Measurements from ENCODE around the gene CPE.
"Not testable (repeated sequence)": the region's sequence is repeated elsewhere in the genome, so short reads cannot be mapped to it uniquely, and the experiment has no call there.

The CPE gene

DNA sequence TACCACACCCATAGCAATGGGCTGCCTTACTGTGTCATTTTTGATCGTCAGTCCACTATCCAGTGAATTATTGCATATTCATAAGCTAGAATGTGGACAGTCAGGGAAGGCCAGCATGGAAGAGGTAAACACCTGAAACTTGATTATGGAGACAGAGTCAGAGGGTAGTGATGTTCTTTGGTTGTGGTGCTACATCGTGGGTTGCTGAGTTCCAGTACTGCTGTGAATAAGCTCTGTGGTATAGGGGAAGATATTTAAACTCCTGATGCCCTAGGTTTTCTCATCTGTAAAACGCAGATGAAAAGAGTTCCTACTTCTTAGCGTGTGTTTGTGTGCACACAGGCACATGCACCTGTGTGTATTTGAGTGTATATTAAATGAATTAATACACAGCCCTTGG lies 69.9 kb downstream of the CPE start:
- Histone ChIP-seq H3K27ac (ENCODE audit: insufficient read depth, low read length, poor library complexity, severe bottlenecking) (no peak overlapping the region), H3K27me3 (replicated peaks; ENCODE audit: control insufficient read depth, insufficient read depth, low read length, poor library complexity, severe bottlenecking) (no peaks in the 10 kb centered on the region), H3K4me3 (ENCODE audit: insufficient read depth, low read depth, low read length, poor library complexity, severe bottlenecking) (no peak overlapping the region), H3K4me1 (ENCODE audit: control insufficient read depth, insufficient read depth, low read length, poor library complexity, severe bottlenecking) (no peaks in the 10 kb centered on the region), H3K9me3 (ENCODE audit: control insufficient read depth, low read length) (no peaks in the 10 kb centered on the region), H3K36me3 (ENCODE audit: control insufficient read depth, insufficient read depth, low read length) (no peaks in the 10 kb centered on the region)
- DNase-seq: no peak

DNA sequence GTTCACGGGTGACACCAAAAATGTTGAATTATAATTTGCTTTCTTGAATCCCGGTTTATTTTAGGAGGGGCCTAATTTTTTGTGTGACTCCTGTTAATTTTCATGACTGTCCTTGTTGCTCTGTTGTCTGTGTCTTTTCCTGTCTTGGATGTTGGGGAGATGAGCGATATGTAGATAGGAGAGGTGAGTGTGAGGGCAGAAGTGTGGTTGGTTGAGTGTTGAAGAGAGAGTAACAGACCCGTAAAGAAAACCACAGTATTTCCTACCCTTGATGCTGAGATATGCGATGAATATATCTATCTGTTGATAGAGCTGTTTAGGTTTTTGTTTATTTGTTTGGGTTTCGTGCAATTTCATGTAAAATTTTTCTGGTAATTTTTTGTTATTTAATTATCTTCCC lies 70.5 kb downstream of the CPE start:
- no peaks in the 10 kb centered on the region for H3K4me1 ChIP-seq (ENCODE audit: control insufficient read depth, insufficient read depth, low read length, poor library complexity, severe bottlenecking)

DNA sequence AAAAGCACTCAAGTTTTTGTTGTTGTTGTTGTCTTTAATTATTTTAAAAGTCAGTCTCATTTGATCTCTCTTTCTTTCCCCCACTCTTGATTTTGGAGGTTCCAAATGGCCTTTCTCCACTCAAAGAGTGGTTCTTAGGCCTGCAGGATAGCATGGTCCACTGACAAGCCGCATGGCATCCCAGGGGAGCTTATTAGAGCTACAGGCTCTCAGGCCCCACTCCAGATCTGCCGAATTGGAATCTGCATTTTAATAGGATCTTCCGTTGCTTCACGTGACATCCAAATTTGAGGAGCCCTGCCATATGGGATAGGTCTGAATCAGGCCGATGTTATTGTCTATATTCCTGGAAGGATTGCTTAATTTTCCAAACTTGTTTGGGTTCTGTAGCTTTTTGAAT lies 72.1 kb downstream of the CPE start:
- DNase-seq: no peak
- H3K27me3 ChIP-seq (replicated peaks; ENCODE audit: control insufficient read depth, insufficient read depth, low read length, poor library complexity, severe bottlenecking): no peaks in the 10 kb centered on the region
- H3K4me1 ChIP-seq (ENCODE audit: control insufficient read depth, insufficient read depth, low read length, poor library complexity, severe bottlenecking): no peaks in the 10 kb centered on the region
- no peaks in the 10 kb centered on the region for H3K9me3 ChIP-seq (ENCODE audit: control insufficient read depth, low read length)
- H3K27ac ChIP-seq (ENCODE audit: insufficient read depth, low read length, poor library complexity, severe bottlenecking): no peak overlapping the region
- no peak overlapping the region for H3K4me3 ChIP-seq (ENCODE audit: insufficient read depth, low read depth, low read length, poor library complexity, severe bottlenecking)
- H3K36me3 ChIP-seq (ENCODE audit: control insufficient read depth, insufficient read depth, low read length): no peaks in the 10 kb centered on the region

More for the DNA sequence above, 70.5 kb downstream of the CPE start:
- H3K9me3 ChIP-seq (ENCODE audit: control insufficient read depth, low read length): no peaks in the 10 kb centered on the region
- no peak for DNase-seq
- H3K27me3 ChIP-seq (replicated peaks; ENCODE audit: control insufficient read depth, insufficient read depth, low read length, poor library complexity, severe bottlenecking): no peaks in the 10 kb centered on the region
- H3K36me3 ChIP-seq (ENCODE audit: control insufficient read depth, insufficient read depth, low read length): no peaks in the 10 kb centered on the region
- no peak overlapping the region for H3K27ac ChIP-seq (ENCODE audit: insufficient read depth, low read length, poor library complexity, severe bottlenecking)
- no peak overlapping the region for H3K4me3 ChIP-seq (ENCODE audit: insufficient read depth, low read depth, low read length, poor library complexity, severe bottlenecking)

DNA sequence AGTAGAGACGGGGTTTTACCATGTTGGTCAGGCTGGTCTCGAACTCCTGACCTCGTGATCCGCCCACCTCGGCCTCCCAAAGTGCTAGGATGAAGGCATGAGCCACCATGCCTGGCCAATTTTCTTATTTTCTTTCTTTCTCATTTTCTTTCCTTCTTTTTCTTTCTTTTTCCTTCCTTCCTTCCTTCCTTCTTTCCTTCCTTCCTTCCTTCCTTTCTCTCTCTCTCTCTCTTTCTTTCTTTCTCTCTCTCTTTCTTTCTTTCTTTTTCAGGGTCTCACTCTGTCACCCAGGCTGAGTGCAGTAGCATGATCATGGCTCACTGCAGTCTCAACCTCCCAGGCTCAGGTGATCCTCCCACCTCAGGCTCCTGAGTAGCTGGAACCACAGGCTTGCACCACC lies 74.3 kb downstream of the CPE start:
- DNase-seq; H3K4me3 ChIP-seq (ENCODE audit: insufficient read depth, low read depth, low read length, poor library complexity, severe bottlenecking); H3K36me3 ChIP-seq (ENCODE audit: control insufficient read depth, insufficient read depth, low read length); H3K27ac ChIP-seq (ENCODE audit: insufficient read depth, low read length, poor library complexity, severe bottlenecking); H3K27me3 ChIP-seq (replicated peaks; ENCODE audit: control insufficient read depth, insufficient read depth, low read length, poor library complexity, severe bottlenecking); H3K4me1 ChIP-seq (ENCODE audit: control insufficient read depth, insufficient read depth, low read length, poor library complexity, severe bottlenecking); H3K9me3 ChIP-seq (ENCODE audit: control insufficient read depth, low read length): not testable (repeated sequence)

DNA sequence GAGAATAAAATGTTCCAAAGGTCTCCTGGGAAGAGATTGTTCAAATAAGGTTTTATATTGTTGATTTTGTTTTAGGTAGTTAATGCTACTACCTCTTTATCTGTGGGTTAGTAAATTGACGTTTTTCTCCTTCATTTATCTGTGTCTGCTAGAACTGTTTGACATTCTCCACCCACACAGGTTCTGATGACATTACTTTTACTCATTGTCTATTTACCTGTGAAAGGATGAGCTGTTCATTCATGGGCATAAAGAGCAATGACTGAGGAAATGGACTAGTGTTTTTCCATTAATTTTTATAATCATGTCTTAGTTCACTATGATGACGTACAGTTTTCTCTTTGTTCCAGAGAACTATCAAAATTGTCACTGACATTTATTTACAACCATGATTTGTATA lies 75.6 kb downstream of the CPE start:
- Histone ChIP-seq H3K4me3 (ENCODE audit: insufficient read depth, low read depth, low read length, poor library complexity, severe bottlenecking) (no peak overlapping the region), H3K36me3 (ENCODE audit: control insufficient read depth, insufficient read depth, low read length) (no peaks in the 10 kb centered on the region), H3K4me1 (ENCODE audit: control insufficient read depth, insufficient read depth, low read length, poor library complexity, severe bottlenecking) (no peaks in the 10 kb centered on the region), H3K27me3 (replicated peaks; ENCODE audit: control insufficient read depth, insufficient read depth, low read length, poor library complexity, severe bottlenecking) (no peaks in the 10 kb centered on the region), H3K9me3 (ENCODE audit: control insufficient read depth, low read length) (no peaks in the 10 kb centered on the region), H3K27ac (ENCODE audit: insufficient read depth, low read length, poor library complexity, severe bottlenecking) (no peak overlapping the region)
- no peak for DNase-seq

DNA sequence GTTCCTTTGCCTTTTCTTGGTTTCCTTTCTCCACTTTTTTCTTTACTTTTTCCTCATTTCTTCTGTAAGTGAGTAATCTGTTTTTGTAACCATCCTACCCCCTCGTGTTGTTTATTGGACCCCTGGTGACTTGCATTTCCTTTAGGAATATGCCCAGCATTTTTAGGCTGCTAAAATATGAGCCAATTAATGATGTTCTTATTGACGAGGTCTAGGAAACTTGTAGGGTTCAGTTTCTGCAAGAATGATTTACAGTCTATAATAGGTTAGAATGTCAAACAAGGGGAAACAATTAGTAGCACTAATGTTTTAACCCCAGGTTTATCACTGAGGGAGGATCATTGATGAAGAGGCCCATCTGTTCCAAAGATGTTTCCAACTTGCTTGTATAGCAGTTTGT lies 79.0 kb downstream of the CPE start:
- no peaks in the 10 kb centered on the region for H3K27me3 ChIP-seq (replicated peaks; ENCODE audit: control insufficient read depth, insufficient read depth, low read length, poor library complexity, severe bottlenecking)
- no peaks in the 10 kb centered on the region for H3K36me3 ChIP-seq (ENCODE audit: control insufficient read depth, insufficient read depth, low read length)
- DNase-seq: no peak
- no peak overlapping the region for H3K27ac ChIP-seq (ENCODE audit: insufficient read depth, low read length, poor library complexity, severe bottlenecking)
- H3K4me1 ChIP-seq (ENCODE audit: control insufficient read depth, insufficient read depth, low read length, poor library complexity, severe bottlenecking): no peaks in the 10 kb centered on the region
- H3K9me3 ChIP-seq (ENCODE audit: control insufficient read depth, low read length): no peaks in the 10 kb centered on the region
- no peak overlapping the region for H3K4me3 ChIP-seq (ENCODE audit: insufficient read depth, low read depth, low read length, poor library complexity, severe bottlenecking)

DNA sequence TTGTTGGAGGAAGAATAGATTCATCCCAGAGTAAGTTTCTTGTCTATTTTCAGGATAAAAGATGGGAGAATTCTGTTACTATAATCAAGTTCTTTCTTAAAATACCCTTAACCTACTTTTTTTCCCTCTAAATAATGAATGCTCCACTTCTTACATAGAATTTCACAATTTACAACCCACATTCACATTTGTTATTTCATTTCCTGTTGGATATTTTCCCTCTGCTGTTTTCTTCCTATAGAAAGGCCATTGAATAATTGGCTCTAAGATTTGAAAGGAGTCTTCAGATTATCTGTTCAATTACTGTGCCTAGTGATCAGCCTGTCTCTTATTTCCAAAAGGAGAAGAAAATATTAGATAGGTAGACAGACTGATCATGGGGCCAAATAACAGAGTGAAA lies 79.7 kb downstream of the CPE start:
- H3K4me3 ChIP-seq (ENCODE audit: insufficient read depth, low read depth, low read length, poor library complexity, severe bottlenecking): no peak overlapping the region
- H3K27ac ChIP-seq (ENCODE audit: insufficient read depth, low read length, poor library complexity, severe bottlenecking): no peak overlapping the region
- no peaks in the 10 kb centered on the region for H3K36me3 ChIP-seq (ENCODE audit: control insufficient read depth, insufficient read depth, low read length)
- no peaks in the 10 kb centered on the region for H3K4me1 ChIP-seq (ENCODE audit: control insufficient read depth, insufficient read depth, low read length, poor library complexity, severe bottlenecking)
- DNase-seq: no peak
- no peaks in the 10 kb centered on the region for H3K9me3 ChIP-seq (ENCODE audit: control insufficient read depth, low read length)
- no peaks in the 10 kb centered on the region for H3K27me3 ChIP-seq (replicated peaks; ENCODE audit: control insufficient read depth, insufficient read depth, low read length, poor library complexity, severe bottlenecking)

DNA sequence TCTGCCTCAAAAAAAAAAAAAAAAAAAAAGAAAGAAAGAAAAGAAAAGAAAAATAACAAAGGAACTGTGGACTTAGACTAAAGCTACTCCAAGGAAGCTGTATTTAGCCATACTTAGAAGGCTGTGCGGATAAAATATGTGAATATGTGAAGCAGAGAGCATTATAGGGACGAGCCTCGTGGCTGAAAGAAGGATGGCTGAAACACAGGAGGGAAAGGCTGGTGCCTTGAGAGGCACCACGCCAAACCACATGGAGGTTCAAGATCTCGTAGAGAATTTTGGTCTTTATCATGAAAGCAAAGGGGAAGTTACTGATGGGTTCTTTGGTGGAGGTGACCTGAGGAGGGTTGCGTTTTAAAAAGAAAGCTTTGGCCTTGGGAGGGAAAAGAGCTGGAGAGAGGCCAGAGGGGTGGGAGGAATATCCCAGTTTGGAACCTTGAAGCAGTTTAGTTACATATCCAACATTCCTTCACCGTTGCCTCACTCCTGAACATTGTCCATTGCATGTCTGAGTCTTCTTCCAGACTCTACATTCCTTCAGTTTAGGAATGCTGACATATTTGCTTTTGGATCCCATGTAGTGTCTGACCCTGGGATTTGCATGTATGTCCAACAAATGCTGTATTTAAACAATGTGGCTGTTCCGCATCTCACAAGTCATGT lies 82.5 kb downstream of the CPE start:
- Histone ChIP-seq H3K27ac (ENCODE audit: insufficient read depth, low read length, poor library complexity, severe bottlenecking) (no peak overlapping the region), H3K4me3 (ENCODE audit: insufficient read depth, low read depth, low read length, poor library complexity, severe bottlenecking) (no peak overlapping the region), H3K27me3 (replicated peaks; ENCODE audit: control insufficient read depth, insufficient read depth, low read length, poor library complexity, severe bottlenecking) (no peaks in the 10 kb centered on the region), H3K36me3 (ENCODE audit: control insufficient read depth, insufficient read depth, low read length) (no peaks in the 10 kb centered on the region), H3K4me1 (ENCODE audit: control insufficient read depth, insufficient read depth, low read length, poor library complexity, severe bottlenecking) (no peaks in the 10 kb centered on the region), H3K9me3 (ENCODE audit: control insufficient read depth, low read length) (no peaks in the 10 kb centered on the region)
- no peak for DNase-seq

DNA sequence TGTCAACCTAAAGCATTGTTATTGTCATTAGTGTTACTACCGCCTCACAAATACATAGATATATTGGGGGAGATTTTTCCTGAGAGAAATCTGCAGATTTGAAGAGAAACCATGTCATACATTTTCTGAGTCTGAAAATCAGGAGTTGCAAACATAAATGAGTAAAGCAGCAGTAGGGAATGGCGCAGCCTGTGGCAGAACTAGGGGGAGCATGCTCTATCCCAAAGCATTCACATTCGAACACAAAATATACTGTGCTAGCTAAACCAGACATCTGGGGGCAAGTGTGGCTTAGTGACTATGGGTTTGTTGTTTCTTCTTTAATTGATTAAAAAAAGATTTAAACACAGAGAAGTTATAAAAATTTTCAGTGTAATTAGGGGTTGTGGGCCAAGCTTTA lies 83.2 kb downstream of the CPE start:
- no peak for DNase-seq

DNA sequence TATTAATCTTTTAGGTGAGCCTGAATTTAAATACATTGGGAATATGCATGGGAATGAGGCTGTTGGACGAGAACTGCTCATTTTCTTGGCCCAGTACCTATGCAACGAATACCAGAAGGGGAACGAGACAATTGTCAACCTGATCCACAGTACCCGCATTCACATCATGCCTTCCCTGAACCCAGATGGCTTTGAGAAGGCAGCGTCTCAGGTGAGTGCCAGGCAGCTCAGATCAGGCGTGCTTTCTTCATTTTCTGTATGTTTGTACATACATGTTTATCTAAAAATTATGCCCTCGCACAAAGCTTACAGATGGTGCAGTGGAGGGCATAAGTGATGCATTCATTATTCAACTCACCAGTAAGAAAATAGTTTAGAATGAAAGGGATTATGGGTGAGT lies 85.6 kb downstream of the CPE start:
- no peak for DNase-seq
- Histone ChIP-seq H3K27ac (ENCODE audit: insufficient read depth, low read length, poor library complexity, severe bottlenecking) (no peak overlapping the region), H3K4me3 (ENCODE audit: insufficient read depth, low read depth, low read length, poor library complexity, severe bottlenecking) (no peak overlapping the region), H3K4me1 (ENCODE audit: control insufficient read depth, insufficient read depth, low read length, poor library complexity, severe bottlenecking) (no peaks in the 10 kb centered on the region), H3K27me3 (replicated peaks; ENCODE audit: control insufficient read depth, insufficient read depth, low read length, poor library complexity, severe bottlenecking) (no peaks in the 10 kb centered on the region), H3K36me3 (ENCODE audit: control insufficient read depth, insufficient read depth, low read length) (no peaks in the 10 kb centered on the region), H3K9me3 (ENCODE audit: control insufficient read depth, low read length) (no peaks in the 10 kb centered on the region)

More for the DNA sequence above, 83.2 kb downstream of the CPE start:
- Histone ChIP-seq H3K4me1 (ENCODE audit: control insufficient read depth, insufficient read depth, low read length, poor library complexity, severe bottlenecking) (no peaks in the 10 kb centered on the region), H3K27ac (ENCODE audit: insufficient read depth, low read length, poor library complexity, severe bottlenecking) (no peak overlapping the region), H3K27me3 (replicated peaks; ENCODE audit: control insufficient read depth, insufficient read depth, low read length, poor library complexity, severe bottlenecking) (no peaks in the 10 kb centered on the region), H3K36me3 (ENCODE audit: control insufficient read depth, insufficient read depth, low read length) (no peaks in the 10 kb centered on the region), H3K9me3 (ENCODE audit: control insufficient read depth, low read length) (no peaks in the 10 kb centered on the region), H3K4me3 (ENCODE audit: insufficient read depth, low read depth, low read length, poor library complexity, severe bottlenecking) (no peak overlapping the region)
